GM12864 (cell line): ENCODE results near the gene BRMS1.
A peak's percentile ranks its signal among the peaks of the same experiment; 100 is the strongest.

Source experiments
- DNase-seq: peaks from one replicate; pipeline ENCODE4 v3.0.0-alpha.2; 2011; ENCODE audit warnings: low read depth
- H3K4me3 ChIP-seq: 2 replicates; pipeline ENCODE4 v1.5.1; 2011; ENCODE audit warnings: mild to moderate bottlenecking, low read depth, low read length, control low read depth
- TF ChIP-seq, protein P1 (sequence below): IDR thresholded peaks from 2 replicates; pipeline ENCODE4 v1.5.1; 2011; ENCODE audit warnings: low read depth, mild to moderate bottlenecking, moderate library complexity, low read length, control low read depth, inconsistent platforms; ENCODE audit errors: missing control alignments

Gene BRMS1

DNA sequence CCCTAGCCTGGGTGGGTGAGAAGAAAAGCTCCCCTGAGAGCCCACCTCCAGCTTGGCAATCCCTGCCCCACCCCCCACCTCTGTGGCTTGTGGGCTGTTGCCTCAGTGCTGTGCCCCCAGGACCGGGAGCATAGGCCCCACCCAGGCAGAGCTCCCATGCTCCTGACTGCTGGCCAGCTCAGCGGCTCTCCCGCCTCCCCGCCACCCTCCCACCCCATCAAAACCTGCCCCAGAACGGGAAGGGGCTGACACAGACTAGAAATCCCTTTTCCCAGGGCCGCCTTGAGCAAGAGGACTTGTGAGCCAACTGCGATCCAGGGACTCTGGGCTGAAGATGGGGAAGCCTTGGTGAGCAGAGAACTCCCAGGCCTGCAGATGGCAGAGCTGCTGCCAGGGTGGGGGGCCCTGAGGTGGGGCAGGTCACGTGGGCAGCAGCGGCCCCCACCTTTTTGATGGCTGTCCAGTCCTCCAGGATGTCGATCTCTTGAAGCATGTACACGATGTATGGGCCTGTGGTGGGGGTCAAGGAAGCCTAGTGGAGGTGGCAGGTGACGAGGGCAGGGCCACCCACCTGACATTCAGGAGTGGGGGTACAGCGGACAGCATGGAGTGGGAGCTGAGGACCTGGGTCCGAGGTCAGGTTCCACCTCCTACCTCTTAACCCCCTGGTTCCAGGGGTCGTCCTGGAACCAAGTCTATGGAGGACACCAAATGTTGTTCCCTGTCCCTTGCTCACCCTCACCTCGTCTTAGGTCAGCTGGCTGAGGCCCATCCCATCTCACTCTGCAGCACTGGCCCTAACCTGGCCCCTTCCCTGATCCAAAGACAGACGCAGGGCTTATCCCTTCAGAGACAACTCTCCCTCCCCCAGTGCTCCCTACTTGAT, 6.4 kb downstream of the BRMS1 start:
- TF ChIP-seq, protein P1, sequence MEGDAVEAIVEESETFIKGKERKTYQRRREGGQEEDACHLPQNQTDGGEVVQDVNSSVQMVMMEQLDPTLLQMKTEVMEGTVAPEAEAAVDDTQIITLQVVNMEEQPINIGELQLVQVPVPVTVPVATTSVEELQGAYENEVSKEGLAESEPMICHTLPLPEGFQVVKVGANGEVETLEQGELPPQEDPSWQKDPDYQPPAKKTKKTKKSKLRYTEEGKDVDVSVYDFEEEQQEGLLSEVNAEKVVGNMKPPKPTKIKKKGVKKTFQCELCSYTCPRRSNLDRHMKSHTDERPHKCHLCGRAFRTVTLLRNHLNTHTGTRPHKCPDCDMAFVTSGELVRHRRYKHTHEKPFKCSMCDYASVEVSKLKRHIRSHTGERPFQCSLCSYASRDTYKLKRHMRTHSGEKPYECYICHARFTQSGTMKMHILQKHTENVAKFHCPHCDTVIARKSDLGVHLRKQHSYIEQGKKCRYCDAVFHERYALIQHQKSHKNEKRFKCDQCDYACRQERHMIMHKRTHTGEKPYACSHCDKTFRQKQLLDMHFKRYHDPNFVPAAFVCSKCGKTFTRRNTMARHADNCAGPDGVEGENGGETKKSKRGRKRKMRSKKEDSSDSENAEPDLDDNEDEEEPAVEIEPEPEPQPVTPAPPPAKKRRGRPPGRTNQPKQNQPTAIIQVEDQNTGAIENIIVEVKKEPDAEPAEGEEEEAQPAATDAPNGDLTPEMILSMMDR = no peak
- DNase-seq = no peak
- H3K4me3 ChIP-seq = no peak overlapping the region

DNA sequence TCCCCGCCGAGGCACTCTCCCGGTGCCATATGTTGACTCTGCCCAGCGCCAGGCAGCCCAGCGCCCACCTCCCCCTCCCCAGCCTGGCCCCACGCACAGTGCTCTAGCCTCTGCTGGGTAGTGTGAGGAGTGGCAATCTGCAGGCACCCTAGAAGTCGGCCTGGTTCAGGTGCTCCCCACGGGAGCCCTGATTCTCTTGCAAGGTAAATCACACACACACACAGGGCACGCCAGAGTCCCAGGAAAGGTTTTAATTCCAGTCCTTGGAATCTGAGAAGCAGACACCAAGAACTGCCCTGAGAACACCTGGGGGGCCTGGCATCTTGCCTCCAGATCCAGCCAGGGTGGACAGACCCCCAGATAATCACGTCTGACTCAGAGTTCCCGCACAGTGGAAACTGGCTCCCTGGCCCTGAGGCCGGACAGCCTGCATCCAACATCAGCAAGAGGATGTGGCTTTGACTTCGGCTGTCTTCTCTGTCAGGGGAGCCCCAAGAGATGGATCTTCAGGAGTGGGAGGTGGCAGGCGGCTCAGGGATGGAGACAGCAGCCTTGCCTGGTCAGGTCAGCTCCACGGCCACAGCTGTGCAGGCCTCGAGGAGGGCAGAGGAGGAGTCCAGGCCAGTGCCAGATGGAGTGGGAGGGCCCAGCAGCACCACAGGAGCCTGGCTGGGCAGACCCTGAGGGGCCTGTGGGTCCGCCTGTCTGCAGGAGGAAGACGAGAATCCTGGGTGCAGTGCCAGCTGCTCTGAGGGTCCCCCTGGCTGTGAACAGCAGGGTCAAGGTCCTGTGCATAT, 7.6 kb downstream of the BRMS1 start:
- TF ChIP-seq, protein P1 = no peak
- H3K4me3 ChIP-seq = no peak overlapping the region
- no peak for DNase-seq

DNA sequence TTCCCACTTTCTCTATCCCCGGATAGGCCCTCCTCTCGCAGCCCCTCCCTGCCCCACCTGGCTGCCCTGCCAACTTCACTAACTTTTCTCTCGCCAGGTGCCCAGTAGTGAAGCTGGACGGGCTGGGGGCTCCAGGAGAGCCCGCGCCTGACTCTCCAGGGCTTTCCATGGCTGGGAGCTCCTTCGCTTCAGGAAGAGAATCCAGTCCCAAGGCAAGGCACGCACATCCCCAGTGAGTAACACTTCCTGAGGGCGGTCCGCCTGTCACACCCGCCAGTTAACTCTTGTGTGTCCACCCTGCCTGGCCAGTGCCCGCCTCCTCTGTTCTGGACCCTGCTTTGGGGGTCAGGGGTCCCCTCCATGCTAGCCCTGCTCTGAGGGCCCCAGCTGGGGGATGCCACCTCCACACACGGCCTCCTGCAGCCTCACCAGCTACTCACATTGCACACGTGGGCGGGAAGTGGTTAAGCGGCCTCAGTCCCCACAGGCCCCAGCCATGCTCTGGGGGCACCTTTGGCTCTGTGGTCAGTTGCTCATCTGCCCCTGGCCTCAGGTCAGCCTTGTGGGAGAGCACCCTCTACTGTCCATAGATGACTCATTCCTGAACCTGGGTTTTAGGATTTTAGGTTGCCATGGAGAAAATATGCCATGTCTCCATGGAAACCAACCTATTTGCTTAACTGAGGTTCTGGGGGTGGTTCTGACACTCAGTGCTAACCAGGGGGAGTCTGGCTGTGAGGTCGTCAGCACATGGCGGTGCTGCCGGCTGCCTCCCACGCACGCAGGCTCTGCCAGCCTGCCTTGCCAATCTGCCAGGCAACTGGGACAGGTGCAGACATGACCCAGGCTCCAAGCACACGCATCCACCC, 8.4 kb downstream of the BRMS1 start, which contains the start of gene RIN1:
Gene RIN1, minus strand, starts transcription at position 201 of the 869 bp plus-strand sequence. Its CDS starts 32 bp downstream, at position 169.
- no peak within 1 kb of the TSS for H3K4me3 ChIP-seq
- DNase-seq = peak; percentile 50
- TF ChIP-seq, protein P1 = peak; percentile 13

DNA sequence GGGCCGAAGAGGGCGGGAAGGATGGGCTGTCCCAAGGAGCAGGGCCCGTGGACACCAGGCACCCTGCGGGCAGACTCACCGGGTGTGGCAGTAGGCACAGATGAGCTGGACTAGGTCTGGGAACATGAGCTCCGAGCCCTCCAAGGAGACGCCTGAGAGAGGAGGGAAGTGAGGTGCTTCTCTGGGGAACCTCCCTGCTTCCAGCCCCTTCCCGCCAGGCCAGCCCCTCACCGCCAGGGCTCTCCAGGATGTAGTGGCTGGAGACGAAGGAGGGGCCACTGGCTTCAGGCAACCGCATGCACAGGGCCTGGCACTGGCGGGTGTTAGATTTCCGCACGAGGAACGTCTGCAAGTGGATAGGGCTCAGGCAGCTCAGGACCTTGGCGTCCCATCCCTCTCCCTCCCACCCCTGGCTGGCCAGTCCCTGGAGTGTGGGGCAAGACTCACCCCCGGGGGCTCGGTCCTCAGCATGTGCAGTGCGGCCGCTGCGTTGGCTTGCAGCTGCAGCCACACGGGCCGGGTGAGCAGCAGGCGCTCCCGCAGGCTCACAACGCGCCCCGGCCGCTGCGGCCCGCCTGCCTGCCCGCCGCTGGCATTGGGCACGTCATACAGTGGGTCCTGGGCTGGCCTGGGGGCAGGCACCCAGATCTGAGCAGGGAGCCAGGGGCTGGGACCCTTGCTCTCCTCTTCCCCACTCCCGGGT, 9.2 kb downstream of the BRMS1 start:
- TF ChIP-seq, protein P1 = no peak
- no peak overlapping the region for H3K4me3 ChIP-seq
- no peak for DNase-seq

DNA sequence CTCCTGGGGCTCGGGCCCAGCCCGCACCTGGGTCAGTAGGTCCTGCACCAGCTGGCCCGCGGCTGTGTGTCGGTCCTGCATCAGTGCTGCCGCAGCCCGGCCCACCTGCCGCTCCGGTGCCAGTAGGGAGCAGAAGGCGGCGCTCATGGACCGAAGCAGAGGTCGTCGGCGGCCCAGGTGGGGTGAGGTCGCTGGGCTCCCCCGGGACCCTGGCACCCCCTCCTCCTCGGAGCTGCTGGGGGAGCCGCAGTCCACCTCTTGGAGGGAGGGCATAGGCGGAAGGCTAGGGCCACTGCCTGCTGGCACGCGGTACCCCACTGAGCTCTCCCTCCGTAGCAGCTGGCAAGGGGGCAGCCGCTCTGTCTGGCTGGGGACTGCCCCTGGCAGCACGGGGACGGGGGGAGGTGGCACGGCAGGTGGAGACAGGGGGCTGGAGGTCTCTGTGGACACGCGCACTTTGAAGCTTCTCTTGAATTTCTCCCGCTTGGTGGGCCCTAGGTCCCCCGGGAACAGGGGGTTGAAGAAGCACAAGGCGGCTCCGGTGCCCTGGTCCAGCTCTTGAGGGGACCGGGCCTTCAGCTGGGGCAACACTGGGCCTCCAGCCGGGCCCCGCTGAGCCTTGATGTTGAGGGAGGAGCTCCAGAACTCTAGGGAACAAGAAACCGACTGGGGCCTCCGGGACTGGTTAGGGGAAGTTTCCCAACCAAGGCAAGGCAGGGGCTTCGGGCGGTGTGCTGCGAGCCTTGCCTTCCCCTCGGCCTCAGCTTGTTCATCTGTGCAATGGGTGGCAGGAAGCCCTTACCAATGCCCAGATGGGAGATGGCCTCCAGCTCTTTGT, 10.1 kb downstream of the BRMS1 start:
- DNase-seq = no peak
- TF ChIP-seq, protein P1 = no peak
- no peak overlapping the region for H3K4me3 ChIP-seq
